C1 segment of cervical spinal cord (tissue), 14 donors: ENCODE data around the gene TRIOBP.

Experiments used
- DNase-seq, 14 donors: peaks; one replicate each; lab custom pipeline; 2025; lab: John Stamatoyannopoulos, UW

Gene TRIOBP

GRCh38 chr22:37803639-37804351 is 106.9 kb downstream of the TRIOBP start:
- no peak for DNase-seq

GRCh38 chr22:37804352-37804880 is 107.6 kb downstream of the TRIOBP start:
- peak in 1 of 14 donors; percentile 42 for DNase-seq

GRCh38 chr22:37804881-37805809 is 108.3 kb downstream of the TRIOBP start:
- peak; percentile 31 to 87 (median 76) for DNase-seq

GRCh38 chr22:37805810-37806277 is 109.0 kb downstream of the TRIOBP start:
- no peak for DNase-seq

- DNase-seq: peak in 2 of 14 donors; percentile 8 to 18
Observed at GRCh38 chr22:37806409-37807333, 109.8 kb downstream of the TRIOBP start.

GRCh38 chr22:37807410-37808293 is 110.8 kb downstream of the TRIOBP start, which contains the start of gene GCAT:
GCAT (plus strand) TSS chr22:37807934; CDS start chr22:37807968, 34 bp downstream.
- DNase-seq: peak; percentile 54 to 93 (median 88)

- DNase-seq: peak in 1 of 14 donors; percentile 18
Observed at GRCh38 chr22:37808294-37808657, 111.4 kb downstream of the TRIOBP start.

GRCh38 chr22:37809672-37810333 is 113.0 kb downstream of the TRIOBP start:
- no peak for DNase-seq

GRCh38 chr22:37811867-37812266 is 115.0 kb downstream of the TRIOBP start:
- DNase-seq: no peak

- DNase-seq: no peak
Observed at GRCh38 chr22:37812869-37813678, 116.2 kb downstream of the TRIOBP start.

GRCh38 chr22:37815593-37815992 is 118.7 kb downstream of the TRIOBP start:
- DNase-seq: no peak

GRCh38 chr22:37816543-37817180 is 119.8 kb downstream of the TRIOBP start:
- DNase-seq: no peak

- DNase-seq: peak in 13 of 14 donors; percentile 41 to 88 (median 75)
Observed at GRCh38 chr22:37817705-37818408, 121.0 kb downstream of the TRIOBP start.

GRCh38 chr22:37818409-37819104 is 121.7 kb downstream of the TRIOBP start:
- peak in 4 of 14 donors; percentile 13 to 34 (median 26) for DNase-seq

- DNase-seq: no peak
Observed at GRCh38 chr22:37819105-37819433, 122.2 kb downstream of the TRIOBP start.

GRCh38 chr22:37820350-37820749 is 123.5 kb downstream of the TRIOBP start:
- DNase-seq: no peak
